Fibroblast of pulmonary artery (primary cell): ENCODE measurements around the gene DTD1.

Experiments used
- DNase-seq: peaks from one replicate; pipeline ENCODE4 v3.0.0-alpha.2; 2010; ENCODE audit warnings: low read depth
- H3K4me3 ChIP-seq: replicated peaks from 2 replicates; pipeline ENCODE4 v1.5.1; 2011; ENCODE audit warnings: low read depth, mild to moderate bottlenecking, control low read depth, low read length, moderate library complexity
- CTCF ChIP-seq: IDR thresholded peaks from 2 replicates; pipeline ENCODE4 v1.5.1; 2011; ENCODE audit warnings: mild to moderate bottlenecking, control low read depth, low read length, inconsistent platforms; ENCODE audit errors: missing control alignments

The DTD1 gene

GRCh38 chr20:18657575-18657974 lies 69.7 kb downstream of the DTD1 start:
- DNase-seq = peak; percentile 81
- TF ChIP-seq CTCF = no peak
- H3K4me3 ChIP-seq = no peak overlapping the region

GRCh38 chr20:18662279-18663040 lies 74.6 kb downstream of the DTD1 start:
- no peak overlapping the region for H3K4me3 ChIP-seq
- TF ChIP-seq CTCF = no peak
- no peak for DNase-seq

- peak; percentile 20 for DNase-seq
- no peak for TF ChIP-seq CTCF
- H3K4me3 ChIP-seq = no peak overlapping the region
These were observed 76.1 kb downstream of the DTD1 start for GRCh38 chr20:18663932-18664331.

GRCh38 chr20:18665135-18665534 lies 77.3 kb downstream of the DTD1 start:
- no peak for DNase-seq
- no peak overlapping the region for H3K4me3 ChIP-seq
- no peak for TF ChIP-seq CTCF

- DNase-seq = no peak
- no peak overlapping the region for H3K4me3 ChIP-seq
- TF ChIP-seq CTCF = no peak
These were observed 79.1 kb downstream of the DTD1 start for GRCh38 chr20:18666803-18667415.

- H3K4me3 ChIP-seq = no peak overlapping the region
- no peak for DNase-seq
- no peak for TF ChIP-seq CTCF
These were observed 81.6 kb downstream of the DTD1 start for GRCh38 chr20:18669241-18670019.
